D721Med (cell line): ENCODE results near the gene MAP1LC3A.

Experiments
- DNase-seq: peaks from one replicate; pipeline ENCODE4 v3.0.0; 2011; ENCODE audit warnings: low spot score; ENCODE audit not compliant: insufficient read length
- FAIRE-seq: peaks from 2 replicates; lab custom pipeline; 2011; peaks lifted over from hg19 to GRCh38; lab: Jason Lieb, UNC
- CTCF ChIP-seq: IDR thresholded peaks from 2 replicates; pipeline ENCODE4 v1.5.1; 2012; ENCODE audit warnings: mild to moderate bottlenecking, control low read depth; ENCODE audit not compliant: insufficient read depth; ENCODE audit errors: missing control alignments

MAP1LC3A gene

GRCh38 chr20:34531608-34532265, 26.8 kb upstream of the MAP1LC3A start:
- DNase-seq (no peak), FAIRE-seq (no peak)
- no peak for TF ChIP-seq CTCF

- FAIRE-seq = no peak
Measured at GRCh38 chr20:34532320-34532719, 26.2 kb upstream of the MAP1LC3A start.

GRCh38 chr20:34532756-34533155, 25.8 kb upstream of the MAP1LC3A start:
- FAIRE-seq = no peak
- DNase-seq = no peak

More at GRCh38 chr20:34532320-34532719, 26.2 kb upstream of the MAP1LC3A start:
- TF ChIP-seq CTCF = no peak
- no peak for DNase-seq

GRCh38 chr20:34534391-34535165, 23.9 kb upstream of the MAP1LC3A start:
- no peak for FAIRE-seq
- no peak for TF ChIP-seq CTCF

More at GRCh38 chr20:34532756-34533155, 25.8 kb upstream of the MAP1LC3A start:
- TF ChIP-seq CTCF = no peak

GRCh38 chr20:34535301-34535840, 23.1 kb upstream of the MAP1LC3A start:
- no peak for TF ChIP-seq CTCF
- DNase-seq (no peak), FAIRE-seq (no peak)

More at GRCh38 chr20:34534391-34535165, 23.9 kb upstream of the MAP1LC3A start:
- no peak for DNase-seq

- no peak for FAIRE-seq
- DNase-seq = no peak
- TF ChIP-seq CTCF = no peak
Measured at GRCh38 chr20:34535857-34536256, 22.7 kb upstream of the MAP1LC3A start.
